ENCODE measurements around the gene DNAJB12.
"Not testable (repeated sequence)": the region's sequence is repeated elsewhere in the genome, so short reads cannot be mapped to it uniquely, and the experiment has no call there.

The DNAJB12 gene

GRCh38 chr10:72353028-72353964, 1.4 kb downstream of the DNAJB12 start:
- FAIRE-seq: no peak

DNA sequence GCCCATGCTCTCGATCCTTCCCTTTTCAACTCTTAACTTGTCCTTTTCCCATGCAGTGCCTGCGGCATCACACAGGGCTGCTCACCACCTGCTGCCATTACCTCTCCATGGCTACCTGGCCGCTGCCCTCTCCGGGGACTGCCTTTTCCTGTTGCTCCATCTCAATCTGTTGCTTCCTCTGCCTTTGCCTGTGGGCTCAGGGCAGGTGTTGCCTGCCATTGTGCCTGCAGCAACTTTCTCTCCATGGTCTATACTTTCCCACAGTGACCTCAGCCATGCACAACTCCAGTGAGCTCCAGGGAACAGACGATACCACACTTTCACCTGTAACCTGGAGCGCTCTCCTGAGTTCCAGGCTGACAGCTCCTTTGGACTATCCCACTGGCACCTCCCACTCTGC, 3.2 kb downstream of the DNAJB12 start:
- no peak for FAIRE-seq

DNA sequence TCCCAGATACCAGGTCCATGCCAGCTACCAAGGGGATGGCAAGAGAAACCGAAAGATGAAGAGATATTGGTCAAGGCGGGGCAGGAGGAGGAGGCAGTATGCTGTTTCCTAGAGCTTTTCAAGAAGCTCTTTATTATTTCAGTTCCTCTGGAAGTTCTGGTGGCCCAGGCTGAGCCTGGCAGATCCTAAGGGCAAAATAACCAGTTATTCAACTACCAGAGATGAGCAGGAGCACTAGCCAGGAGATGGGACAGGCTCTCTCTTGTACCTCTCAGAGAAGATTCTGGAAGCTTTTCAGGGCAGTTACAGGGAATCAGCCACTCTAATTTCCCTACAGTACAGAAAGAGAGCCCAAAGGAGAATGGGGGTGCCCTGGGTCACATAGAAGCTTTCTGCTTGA, 5.3 kb downstream of the DNAJB12 start:
- no peak for FAIRE-seq

- FAIRE-seq: no peak
Observed at GRCh38 chr10:72348282-72348681, 6.4 kb downstream of the DNAJB12 start.

DNA sequence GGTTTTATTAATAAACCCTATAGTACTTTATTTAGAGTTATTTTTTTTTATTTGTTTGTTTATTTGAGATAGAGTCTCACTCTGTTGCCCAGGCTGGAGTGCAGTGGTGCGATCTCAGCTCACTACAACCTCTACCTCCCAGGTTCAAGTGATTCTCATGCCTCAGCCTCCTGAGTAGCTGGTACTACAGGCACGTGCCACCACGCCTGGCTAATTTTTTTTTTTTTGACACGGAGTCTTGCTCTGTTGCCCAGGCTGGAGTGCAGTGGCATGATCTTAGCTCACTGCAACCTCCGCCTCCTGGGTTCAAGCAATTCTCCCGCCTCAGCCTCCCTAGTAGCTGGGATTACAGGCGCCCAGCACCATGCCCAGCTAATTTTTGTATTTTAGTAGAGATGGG, 8.6 kb downstream of the DNAJB12 start:
- FAIRE-seq: not testable (repeated sequence)

DNA sequence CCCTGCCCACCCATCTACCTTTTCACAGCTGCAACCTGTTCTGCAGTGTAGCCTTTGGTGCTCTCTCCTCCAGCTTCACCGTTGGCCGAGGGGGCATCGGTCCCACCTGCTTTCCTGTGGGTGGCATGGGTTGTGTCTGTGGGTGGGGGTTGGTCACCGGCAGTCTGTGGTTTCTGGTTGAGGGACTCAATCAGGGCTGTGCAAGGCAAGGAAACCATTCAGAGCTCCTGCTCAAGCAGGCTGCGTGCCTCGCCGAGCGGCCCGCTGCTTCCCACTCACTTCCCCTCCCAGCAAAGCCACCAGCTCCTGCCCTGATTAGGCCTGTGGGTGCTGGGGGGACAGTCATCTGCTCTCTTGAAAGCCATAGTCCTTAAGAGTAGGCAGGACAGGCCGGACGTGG, 9.8 kb downstream of the DNAJB12 start:
- no peak for FAIRE-seq

DNA sequence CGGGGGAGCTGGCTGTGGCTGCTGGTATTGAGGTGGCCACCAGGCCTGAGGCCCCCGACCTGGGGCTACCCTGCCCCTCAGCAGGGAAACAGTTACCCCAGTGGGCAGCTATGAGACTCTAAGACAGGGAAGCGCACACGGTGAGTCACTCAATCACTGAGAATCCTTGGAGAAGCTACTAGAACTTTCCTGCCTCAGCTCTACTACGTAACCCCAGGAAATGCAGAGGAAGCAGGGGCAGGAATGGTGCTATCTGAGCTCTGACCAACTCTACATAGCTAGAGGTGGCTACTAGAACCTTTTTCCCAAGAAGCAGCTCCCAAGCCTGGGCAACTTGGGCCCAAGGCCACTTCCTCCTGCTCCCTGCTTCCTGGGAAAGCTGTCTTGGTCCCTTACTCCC, 11.8 kb downstream of the DNAJB12 start:
- no peak for FAIRE-seq

- no peak for FAIRE-seq
Observed at GRCh38 chr10:72340510-72341261, 14.0 kb downstream of the DNAJB12 start.

DNA sequence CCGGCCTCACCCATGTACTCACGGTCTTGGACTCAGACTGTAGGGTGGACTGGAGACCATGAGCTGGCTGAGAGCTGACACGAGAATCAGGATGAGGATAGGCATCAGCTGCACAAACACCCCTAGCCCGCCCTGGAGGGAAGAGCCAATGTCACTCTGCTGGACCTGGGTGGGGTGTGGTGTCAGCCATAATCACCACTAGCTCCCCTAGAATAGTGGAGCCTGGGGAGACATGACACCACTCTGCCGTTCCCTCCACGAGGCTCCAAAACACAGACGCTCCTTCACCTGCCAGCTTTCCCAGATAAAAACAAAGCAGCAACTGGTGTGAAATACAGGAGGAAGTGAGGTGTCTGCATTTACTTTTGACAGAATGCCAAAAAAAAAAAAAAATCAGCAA, 16.5 kb downstream of the DNAJB12 start:
- FAIRE-seq: no peak

DNA sequence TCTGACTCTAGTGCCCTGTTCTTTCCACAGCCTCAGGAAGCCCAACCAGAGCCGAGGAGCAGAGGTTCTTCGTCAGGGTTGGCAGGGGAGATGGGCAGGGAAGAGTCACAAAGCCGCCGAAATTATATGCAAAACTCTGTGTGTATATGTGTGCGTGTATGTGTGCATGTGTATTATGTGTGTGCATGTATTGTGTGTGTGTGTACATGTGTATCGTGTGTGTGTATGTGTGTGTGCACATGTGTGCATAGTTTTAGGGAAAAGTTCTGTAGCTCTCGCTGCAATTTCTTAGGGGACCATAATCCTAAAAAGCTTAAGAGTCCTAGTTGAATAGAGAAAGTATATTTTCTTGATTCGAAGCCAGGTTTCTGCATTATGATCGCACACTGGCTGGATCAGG, 17.0 kb downstream of the DNAJB12 start:
- no peak for FAIRE-seq

- FAIRE-seq: no peak
Observed at GRCh38 chr10:72337039-72337629, 17.6 kb downstream of the DNAJB12 start.

GRCh38 chr10:72336259-72337038, 18.3 kb downstream of the DNAJB12 start:
- no peak for FAIRE-seq

- FAIRE-seq: no peak
Observed at GRCh38 chr10:72335394-72336258, 19.1 kb downstream of the DNAJB12 start.

DNA sequence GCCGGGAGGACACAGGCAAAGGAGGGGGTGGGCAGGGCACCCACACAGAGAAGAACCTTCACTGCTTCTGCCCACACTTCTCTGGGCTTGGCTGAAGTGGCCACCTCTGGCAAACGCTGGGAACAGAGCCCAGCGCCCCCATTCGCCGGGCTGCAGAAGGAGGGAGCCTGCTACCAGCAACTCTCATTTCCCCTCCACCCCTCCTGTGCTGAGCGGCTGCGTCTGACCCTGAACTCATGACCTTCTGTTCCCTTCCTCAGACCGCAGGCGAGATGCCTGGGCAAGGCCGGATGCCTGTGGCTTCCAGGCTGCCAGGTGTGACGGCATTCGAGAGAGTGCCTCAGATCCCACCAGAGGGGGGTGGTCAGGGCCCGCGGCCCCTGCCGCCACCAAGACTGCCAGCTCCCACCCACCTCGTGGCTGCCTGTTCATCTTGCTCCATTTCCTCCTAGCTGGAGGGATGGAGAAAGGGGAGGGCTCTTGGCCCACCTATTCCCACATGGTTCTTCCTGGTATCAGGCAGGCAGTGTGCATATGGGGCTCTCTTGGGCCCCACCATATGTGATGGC, 19.8 kb downstream of the DNAJB12 start:
- no peak for FAIRE-seq

GRCh38 chr10:72334196-72334824, 20.4 kb downstream of the DNAJB12 start:
- FAIRE-seq: no peak

- no peak for FAIRE-seq
Observed at GRCh38 chr10:72333112-72334015, 21.4 kb downstream of the DNAJB12 start.

GRCh38 chr10:72332423-72333111, 22.2 kb downstream of the DNAJB12 start:
- no peak for FAIRE-seq

DNA sequence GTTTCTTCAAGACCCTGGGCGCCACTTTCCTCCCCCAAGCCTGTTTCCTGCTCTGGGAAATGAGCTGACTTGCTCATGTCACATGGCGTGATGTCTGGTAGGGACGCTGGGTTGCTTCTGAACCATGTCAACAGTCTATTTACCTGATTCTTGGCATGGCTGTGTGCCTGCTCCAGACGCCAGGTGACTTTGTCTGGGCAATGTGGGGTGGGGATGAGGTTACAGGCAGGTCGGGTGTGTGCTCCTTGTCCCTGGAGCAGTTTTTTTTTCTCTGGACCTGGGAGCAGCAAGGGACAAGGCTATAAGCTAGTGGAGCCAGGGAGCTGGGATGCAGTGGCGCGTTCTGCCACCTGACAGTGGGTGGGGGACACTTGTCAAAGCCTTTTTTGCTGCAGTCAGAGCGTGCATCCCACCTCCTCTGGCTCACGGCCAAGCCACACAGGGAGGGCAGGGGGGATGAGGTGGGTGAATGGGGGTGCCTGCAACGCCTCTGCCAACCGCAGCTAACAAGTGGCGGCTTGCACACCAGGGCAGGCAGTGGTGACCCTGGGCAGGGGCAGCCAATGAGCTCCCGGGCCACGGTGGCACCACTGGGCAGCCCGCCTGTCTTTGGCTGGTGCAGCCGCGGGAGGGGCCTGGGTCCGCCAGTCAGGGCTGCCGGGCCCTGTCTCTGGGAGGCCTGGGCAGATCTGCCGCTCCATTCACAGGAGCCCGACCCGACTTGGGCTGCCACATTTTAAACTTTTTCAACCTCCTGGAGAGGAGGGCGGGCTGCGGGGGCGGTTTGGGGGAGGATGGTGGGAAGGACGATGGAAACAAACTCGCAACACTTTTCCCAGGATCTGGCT, 22.9 kb downstream of the DNAJB12 start:
- FAIRE-seq: peak; percentile 5
